Endometrial microvascular endothelial cells (primary cell): ENCODE data around the gene MBNL3. TPM values are rescaled to one million over a fixed set of nuclear protein-coding genes. Genes with fewer than 3 reads are reported as not detected.
"Not testable (repeated sequence)": the region's sequence is repeated elsewhere in the genome, so short reads cannot be mapped to it uniquely, and the experiment has no call there.

Experiments used
- in situ Hi-C: cut with HindIII; loops from 2 replicates; pipeline ENCODE4 v1.10.0; 2017; ENCODE audit warnings: low sequenced_read_pairs, low pct_unique_long_range_greater_than_20kb; ENCODE audit errors: inconsistent ontology term
- total RNA-seq: library from RNA; depleted of rRNA; stranded (reverse); fragments of >200 nt; gene quantifications from one replicate; pipeline ENCODE4 v1.2.3, GENCODE V29; 2015; ENCODE audit errors: inconsistent ontology term

Gene MBNL3
- total RNA-seq, 1 donor from 2014 or later: 2.2 TPM

- in situ Hi-C loops: no loop called here
These were observed 7.4 kb downstream of the MBNL3 start for GRCh38 chrX:132481449-132481848.

- in situ Hi-C loops: no loop called here
These were observed 8.1 kb downstream of the MBNL3 start for GRCh38 chrX:132480581-132481203.

GRCh38 chrX:132474544-132475248 is 14.1 kb downstream of the MBNL3 start:
- in situ Hi-C loops: no loop called here

- in situ Hi-C loops: no loop called here
These were observed 16.4 kb downstream of the MBNL3 start for GRCh38 chrX:132472397-132472796.

- in situ Hi-C loops: no loop called here
These were observed 18.0 kb downstream of the MBNL3 start for GRCh38 chrX:132470831-132471230.

- in situ Hi-C loops: no loop called here
These were observed 18.7 kb downstream of the MBNL3 start for GRCh38 chrX:132470179-132470578.

GRCh38 chrX:132468454-132468853 is 20.4 kb downstream of the MBNL3 start:
- in situ Hi-C loops: no loop called here

GRCh38 chrX:132467989-132468388 is 20.8 kb downstream of the MBNL3 start:
- in situ Hi-C loops: no loop called here

GRCh38 chrX:132467026-132467425 is 21.8 kb downstream of the MBNL3 start:
- in situ Hi-C loops: no loop called here

- in situ Hi-C loops: no loop called here
These were observed 25.4 kb downstream of the MBNL3 start for GRCh38 chrX:132463411-132463810.

GRCh38 chrX:132461886-132462285 is 27.0 kb downstream of the MBNL3 start:
- in situ Hi-C loops: no loop called here

- in situ Hi-C loops: no loop called here
These were observed 35.8 kb downstream of the MBNL3 start for GRCh38 chrX:132452911-132453550.

- in situ Hi-C loops: not testable (repeated sequence)
These were observed 42.9 kb downstream of the MBNL3 start for GRCh38 chrX:132445909-132446308.

GRCh38 chrX:132444936-132445335 is 43.9 kb downstream of the MBNL3 start:
- in situ Hi-C loops: no loop called here

GRCh38 chrX:132443196-132444135 is 45.4 kb downstream of the MBNL3 start:
- in situ Hi-C loops: no loop called here

- in situ Hi-C loops: no loop called here
These were observed 46.1 kb downstream of the MBNL3 start for GRCh38 chrX:132442691-132443090.

GRCh38 chrX:132435222-132435621 is 53.6 kb downstream of the MBNL3 start:
- in situ Hi-C loops: no loop called here

GRCh38 chrX:132433551-132433950 is 55.3 kb downstream of the MBNL3 start:
- in situ Hi-C loops: no loop called here

- in situ Hi-C loops: no loop called here
These were observed 55.8 kb downstream of the MBNL3 start for GRCh38 chrX:132433001-132433400.
